GM12892 (cell line): ENCODE measurements around the gene RTBDN.
A peak's percentile ranks its signal among the peaks of the same experiment; 100 is the strongest.

Experiments used
- DNase-seq: peaks from one replicate; pipeline ENCODE4 v3.0.0; 2011; ENCODE audit not compliant: insufficient read length
- FAIRE-seq: peaks from 2 replicates; lab custom pipeline; 2011; peaks lifted over from hg19 to GRCh38; lab: Jason Lieb, UNC
- POLR2A ChIP-seq: IDR thresholded peaks from 2 replicates; pipeline ENCODE4 v1.6.1; 2011; ENCODE audit warnings: low read depth, low read length, control low read depth
- POLR2AphosphoS5 ChIP-seq: IDR thresholded peaks from 2 replicates; pipeline ENCODE4 v1.6.1; 2011; ENCODE audit warnings: low read depth, low read length, control low read depth
- TAF1 ChIP-seq: IDR thresholded peaks from 2 replicates; pipeline ENCODE4 v1.6.1; 2011; ENCODE audit warnings: low read depth, mild to moderate bottlenecking, control low read depth, low read length, borderline replicate concordance

RTBDN gene

DNA sequence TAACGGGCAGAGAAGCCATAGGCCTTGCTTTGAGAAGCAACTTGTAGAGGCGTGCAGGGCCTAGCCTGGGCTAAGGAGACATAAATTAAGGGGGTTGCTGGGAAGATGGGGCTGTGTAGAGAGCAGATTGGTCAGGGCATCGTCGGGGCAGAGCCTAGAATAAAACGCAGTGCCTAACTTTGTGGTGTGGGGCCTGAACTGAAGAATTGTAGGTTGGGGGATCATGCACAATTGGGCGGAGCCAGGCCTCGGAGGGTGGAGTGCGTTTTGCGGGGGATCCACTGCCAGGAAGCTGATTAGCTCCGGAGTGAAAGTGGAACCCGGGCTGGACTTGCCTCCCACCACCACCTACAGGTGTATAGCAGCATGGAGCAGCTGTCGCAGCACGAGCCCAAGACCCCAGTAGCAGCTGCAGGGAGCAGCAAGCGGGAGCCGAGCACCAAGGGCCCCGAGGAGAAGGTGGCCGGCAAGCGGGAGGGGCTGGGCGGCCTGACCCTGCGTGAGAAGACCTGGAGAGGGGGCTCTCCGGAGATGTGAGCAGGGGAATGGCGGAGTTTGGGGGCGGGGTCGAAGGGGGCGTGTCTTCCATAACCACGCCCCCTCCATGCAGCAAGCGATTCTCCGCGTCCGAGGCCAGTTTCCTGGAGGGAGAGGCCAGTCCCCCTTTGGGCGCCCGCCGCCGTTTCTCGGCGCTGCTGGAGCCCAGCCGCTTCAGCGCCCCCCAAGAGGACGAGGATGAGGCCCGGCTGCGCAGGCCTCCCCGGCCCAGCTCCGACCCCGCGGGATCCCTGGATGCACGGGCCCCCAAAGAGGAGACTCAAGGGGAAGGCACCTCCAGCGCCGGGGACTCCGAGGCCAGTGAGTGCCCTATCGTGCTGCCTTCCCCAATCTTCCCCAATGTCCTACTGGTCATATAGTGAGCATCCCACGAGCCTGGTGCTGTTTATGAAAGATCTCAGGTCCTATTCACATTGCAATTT is 33.0 kb upstream of the RTBDN start:
- DNase-seq (peak; percentile 96), FAIRE-seq (peak; percentile 92)
- TF ChIP-seq POLR2AphosphoS5 (no peak), TAF1 (0 out of 2 replicates have a peak, but pooled peaks have one; percentile 36), POLR2A (peak; percentile 30; the same call in 1 of the 2 replicates)

DNA sequence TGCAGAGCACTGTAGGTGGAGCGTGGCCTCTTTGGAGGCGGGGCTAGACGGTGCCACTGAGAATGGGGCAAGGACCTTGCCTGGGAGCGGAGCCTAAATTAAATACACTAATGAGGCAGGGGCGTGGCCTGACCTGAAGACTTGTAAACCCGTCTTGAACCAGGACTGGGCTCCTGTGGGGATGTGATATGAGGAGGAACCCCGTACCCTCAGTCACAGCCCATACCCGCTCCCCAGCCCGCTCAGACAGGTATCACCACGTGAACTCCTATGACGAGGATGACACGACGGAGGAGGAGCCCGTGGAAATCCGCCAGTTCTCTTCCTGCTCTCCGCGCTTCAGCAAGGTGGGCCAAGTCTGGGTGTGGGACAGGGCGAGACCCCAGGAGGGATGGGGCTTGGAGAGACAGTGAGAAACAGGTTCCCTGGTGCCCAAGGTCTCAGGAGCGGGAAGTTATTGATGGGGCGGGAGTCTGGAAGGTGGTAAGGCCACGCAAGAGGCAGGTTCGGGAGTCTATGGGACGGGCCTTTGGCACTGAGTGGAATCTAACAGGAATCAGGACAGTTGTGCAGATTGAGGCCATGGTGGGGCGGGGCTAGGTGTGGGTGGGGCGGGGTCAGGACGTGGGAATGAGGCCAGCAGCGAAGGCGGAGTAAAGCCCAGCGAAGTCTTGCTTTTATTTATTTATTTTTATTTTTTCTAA is 32.2 kb upstream of the RTBDN start:
- TF ChIP-seq POLR2A (no peak), TAF1 (no peak)
- FAIRE-seq: no peak
- DNase-seq: no peak

DNA sequence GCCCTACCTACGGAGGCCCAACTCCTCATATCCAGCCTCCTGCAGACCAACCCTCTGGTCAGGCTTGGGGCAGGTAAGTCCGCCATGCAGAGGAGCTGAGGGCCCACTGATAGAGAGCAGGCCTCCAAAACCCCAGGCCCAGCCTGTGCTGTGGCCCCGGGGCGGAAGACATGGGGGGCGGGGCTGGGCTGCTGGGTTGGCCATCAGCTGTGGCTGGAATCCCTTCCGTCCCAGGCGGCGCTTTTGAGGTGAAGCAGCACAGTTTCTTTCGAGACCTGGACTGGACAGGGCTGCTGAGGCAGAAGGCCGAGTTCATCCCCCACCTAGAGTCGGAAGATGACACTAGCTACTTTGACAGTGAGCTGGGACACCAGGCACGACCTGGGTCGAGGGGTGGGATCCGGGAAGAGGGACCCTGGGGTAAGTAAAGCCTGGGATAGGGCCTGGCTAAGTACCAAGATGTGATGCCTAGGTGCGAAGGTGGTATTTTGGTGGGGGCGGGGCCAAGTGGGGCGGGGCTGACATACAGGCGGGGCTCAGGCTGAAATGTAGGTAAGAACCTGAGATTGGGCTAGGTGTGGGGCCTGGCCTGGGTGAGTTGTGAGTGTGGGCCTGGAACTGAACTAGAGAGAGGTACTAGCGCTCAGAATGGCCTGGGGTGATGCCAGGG is 31.5 kb upstream of the RTBDN start:
- no peak for TF ChIP-seq POLR2A
- TF ChIP-seq TAF1: no peak
- TF ChIP-seq POLR2AphosphoS5: no peak
- DNase-seq (no peak), FAIRE-seq (no peak)

DNA sequence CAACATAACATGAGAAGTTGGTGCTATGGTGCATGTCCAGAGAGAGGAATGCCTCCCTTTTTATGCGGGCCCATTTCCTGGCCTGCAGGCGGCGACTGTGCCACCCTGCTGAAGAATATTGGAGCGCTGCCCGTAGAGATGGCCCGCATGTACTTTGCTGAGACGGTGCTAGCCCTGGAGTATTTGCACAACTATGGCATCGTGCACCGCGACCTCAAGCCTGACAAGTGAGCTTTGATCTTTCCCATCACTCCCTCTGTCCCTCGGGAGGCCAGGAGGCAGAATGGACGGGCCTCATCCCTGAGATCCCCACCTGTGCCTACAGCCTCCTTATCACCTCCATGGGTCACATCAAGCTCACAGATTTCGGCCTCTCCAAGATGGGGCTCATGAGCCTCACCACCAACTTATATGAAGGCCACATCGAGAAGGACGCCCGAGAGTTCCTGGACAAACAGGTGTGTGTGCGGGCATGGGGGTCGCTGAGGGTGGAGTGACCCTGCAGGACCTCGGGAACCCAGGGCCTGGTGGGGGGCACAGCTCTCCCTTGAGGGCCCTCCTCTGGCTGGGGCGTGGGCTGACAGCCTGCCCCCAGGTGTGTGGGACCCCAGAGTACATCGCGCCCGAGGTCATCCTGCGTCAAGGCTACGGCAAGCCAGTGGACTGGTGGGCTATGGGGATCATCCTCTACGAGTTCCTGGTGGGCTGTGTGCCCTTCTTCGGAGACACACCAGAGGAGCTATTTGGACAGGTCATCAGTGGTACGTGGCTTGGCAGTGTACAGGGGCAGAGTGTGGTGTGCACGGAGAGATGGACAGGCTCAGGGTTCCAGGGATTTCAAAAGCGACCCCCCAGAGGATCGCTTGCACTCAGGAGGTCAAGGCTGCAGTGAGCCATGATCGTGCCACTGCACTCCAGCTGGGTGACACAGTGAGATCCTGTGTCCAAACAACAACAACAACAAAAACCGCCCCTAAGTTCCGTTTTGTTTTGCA is 30.6 kb upstream of the RTBDN start:
- DNase-seq (no peak), FAIRE-seq (no peak)
- no peak for TF ChIP-seq POLR2AphosphoS5
- no peak for TF ChIP-seq POLR2A
- no peak for TF ChIP-seq TAF1

DNA sequence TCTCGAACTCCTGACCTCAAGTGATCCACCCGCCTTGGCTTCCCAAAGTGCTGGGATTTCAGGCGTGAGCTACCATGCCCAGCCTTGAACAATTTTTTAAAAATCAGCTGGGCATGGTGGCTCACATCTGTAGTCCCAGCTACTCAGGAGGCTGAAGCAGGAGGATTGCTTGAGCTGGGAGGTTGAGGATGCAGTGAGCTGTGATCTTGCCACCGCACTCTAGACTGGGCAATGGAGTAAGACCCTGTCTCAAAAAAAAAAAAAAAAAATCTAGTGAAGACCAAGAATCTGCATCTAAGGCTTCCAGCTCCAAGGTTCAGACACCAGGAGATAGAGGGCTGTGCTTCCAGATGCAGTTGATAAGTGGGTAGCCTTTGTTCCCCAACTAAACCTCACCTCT is 29.8 kb upstream of the RTBDN start:
- TF ChIP-seq POLR2AphosphoS5 (no peak), POLR2A (no peak), TAF1 (no peak)
- DNase-seq: no peak
- FAIRE-seq: no peak

DNA sequence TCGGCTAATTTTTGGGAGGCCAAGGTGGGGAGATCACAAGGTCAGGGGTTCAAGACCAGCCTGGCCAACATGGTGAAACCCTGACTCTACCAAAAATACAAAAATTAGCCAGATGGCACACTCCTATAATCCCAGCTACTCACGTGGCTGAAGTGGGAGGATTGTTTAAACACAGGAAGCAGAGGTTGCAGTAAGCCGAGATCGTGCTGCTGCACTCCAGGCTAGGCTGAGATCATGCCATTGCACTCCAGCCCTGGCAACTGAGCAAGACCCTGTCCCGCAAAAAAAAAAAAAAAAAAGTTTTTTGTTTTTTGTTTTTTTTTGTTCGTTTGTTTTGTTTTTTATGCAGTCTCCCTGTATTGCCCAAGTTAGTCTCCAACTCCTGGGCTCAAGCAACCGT is 25.2 kb upstream of the RTBDN start:
- TF ChIP-seq POLR2A (no peak), POLR2AphosphoS5 (no peak), TAF1 (no peak)
- no peak for DNase-seq
- FAIRE-seq: no peak

DNA sequence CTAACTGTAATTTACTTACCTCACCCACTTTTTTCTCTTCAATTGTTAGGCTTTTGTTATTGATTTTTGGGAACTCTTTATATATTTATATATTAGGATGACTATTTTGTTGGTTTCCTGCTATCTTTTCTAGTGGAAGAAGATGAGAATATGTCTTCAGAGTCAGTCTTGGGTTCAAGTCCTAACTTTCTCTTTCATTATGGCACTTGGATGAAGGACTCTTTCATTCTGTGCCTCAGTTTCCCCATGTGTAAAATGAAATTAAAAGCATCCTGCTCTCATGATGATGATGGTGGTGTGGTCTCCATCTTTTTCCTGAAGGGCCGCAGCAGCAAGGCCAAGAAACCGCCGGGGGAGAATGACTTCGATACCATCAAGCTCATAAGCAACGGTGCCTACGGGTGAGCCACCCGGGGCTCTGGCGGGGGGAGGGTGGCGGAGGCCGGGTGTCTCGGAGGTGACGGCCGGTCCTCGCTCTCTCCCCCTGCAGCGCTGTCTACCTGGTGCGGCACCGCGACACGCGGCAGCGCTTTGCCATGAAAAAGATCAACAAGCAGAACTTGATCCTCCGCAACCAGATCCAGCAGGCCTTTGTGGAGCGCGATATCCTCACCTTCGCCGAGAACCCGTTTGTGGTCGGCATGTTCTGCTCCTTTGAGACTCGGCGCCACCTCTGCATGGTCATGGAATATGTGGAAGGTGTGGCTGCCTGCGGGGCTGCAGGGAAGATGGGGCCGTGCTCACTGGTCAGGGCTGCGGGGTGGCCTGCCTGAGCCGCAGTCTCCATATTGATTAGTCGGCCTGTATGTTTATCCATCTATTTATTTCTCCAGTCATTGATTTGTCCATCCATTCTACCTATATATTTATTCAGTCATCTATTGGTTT is 23.9 kb upstream of the RTBDN start:
- TF ChIP-seq TAF1 (no peak), POLR2A (no peak), POLR2AphosphoS5 (no peak)
- DNase-seq: no peak
- FAIRE-seq: no peak

DNA sequence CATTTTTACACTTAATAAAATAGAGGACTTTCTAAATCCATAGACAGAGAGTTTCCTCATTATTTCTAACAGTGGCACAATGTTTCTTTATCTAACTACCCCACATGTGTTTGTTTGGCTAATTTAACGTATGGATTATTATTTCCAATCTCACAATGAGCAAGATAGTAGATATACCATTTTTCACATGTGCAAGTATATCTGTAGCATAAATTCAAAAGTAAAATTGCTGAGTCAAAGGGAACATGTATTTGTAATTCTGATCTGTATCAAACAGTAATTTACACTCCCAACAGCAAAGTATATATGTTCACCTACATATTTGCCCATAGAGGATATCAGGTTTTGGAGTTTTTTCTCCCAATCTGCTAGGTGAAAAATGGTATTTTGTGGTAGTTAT is 22.3 kb upstream of the RTBDN start:
- FAIRE-seq (no peak), DNase-seq (no peak)
- TF ChIP-seq POLR2A: no peak
- TF ChIP-seq POLR2AphosphoS5: no peak
- TF ChIP-seq TAF1: no peak
